Thoracic aorta (tissue), 2 donors: Measurements from ENCODE around the gene RNASE7. TPM values are rescaled to one million over a fixed set of nuclear protein-coding genes. Genes with fewer than 3 reads are reported as not detected.
A peak's percentile ranks its signal among the peaks of the same experiment; 100 is the strongest.

Experiments
- ATAC-seq: fragments of 150-250 bp; one replicate; pipeline ENCODE4 v1.8.0; 2017; ENCODE audit warnings: low read depth; ENCODE audit not compliant: insufficient number of reproducible peaks, low FRiP score
- DNase-seq: peaks from one replicate; pipeline ENCODE4 v3.0.0-alpha.2; 2020; ENCODE audit warnings: low spot score
- H3K27ac ChIP-seq, 2 donors: fragments of 200-600 bp; sonication (generic); 1 replicate in 1 of 2; 2 replicates in 1 of 2; pipeline ENCODE4 v1.5.1; 2016; ENCODE audit warnings: mild to moderate bottlenecking in 2 of 2, moderate library complexity in 2 of 2
- H3K27me3 ChIP-seq: fragments of 200-600 bp; sonication (generic); replicated peaks from 2 replicates; pipeline ENCODE4 v1.6.0; 2016; ENCODE audit warnings: mild to moderate bottlenecking; ENCODE audit not compliant: insufficient read depth
- H3K36me3 ChIP-seq: fragments of 200-600 bp; sonication (generic); one replicate; pipeline ENCODE4 v1.5.1; 2016
- H3K4me1 ChIP-seq, 2 donors: fragments of 200-600 bp; sonication (generic); 1 replicate in 1 of 2; 2 replicates in 1 of 2; pipeline versions ENCODE4 v1.5.1 to v1.6.0; 2016; ENCODE audit warnings: low read depth in 2 of 2, mild to moderate bottlenecking in 1 of 2; ENCODE audit not compliant: control insufficient read depth in 1 of 2
- H3K4me3 ChIP-seq: fragments of 200-600 bp; sonication (generic); 2 replicates; pipeline ENCODE4 v1.5.1; 2016; ENCODE audit warnings: mild to moderate bottlenecking
- H3K9me3 ChIP-seq: fragments of 200-600 bp; sonication (generic); 2 replicates; pipeline ENCODE4 v1.5.1; 2016
- CTCF ChIP-seq: fragments of 200-600 bp; sonication (generic); IDR thresholded peaks from one replicate; pipeline ENCODE4 v1.5.1; 2019; ENCODE audit warnings: antibody characterized with exemption
- total RNA-seq, 2 donors: library from RNA; depleted of rRNA; stranded (reverse); fragments of >200 nt; gene quantifications; one replicate each; pipeline versions ENCODE4 v1.1.0 to v1.2.3, GENCODE V29; 2016

RNASE7 gene
- total RNA-seq, 2 donors from 2014 or later, result 0.27 TPM; not detected in 1

GRCh38 chr14:21069388-21070082 is 27.4 kb downstream of the RNASE7 start:
- ATAC-seq (no peak), DNase-seq (no peak)
- Histone ChIP-seq H3K4me1 (peaks cover 9 to 27% of the 10 kb centered on the region in 2 donors), H3K9me3 (no peaks in the 10 kb centered on the region), H3K36me3 (peaks cover 8% of the 10 kb centered on the region), H3K4me3 (peak overlapping the region; percentile 84), H3K27me3 (no peaks in the 10 kb centered on the region), H3K27ac (peak overlapping the region; percentile 88 to 90)
- TF ChIP-seq CTCF, result no peak

DNA sequence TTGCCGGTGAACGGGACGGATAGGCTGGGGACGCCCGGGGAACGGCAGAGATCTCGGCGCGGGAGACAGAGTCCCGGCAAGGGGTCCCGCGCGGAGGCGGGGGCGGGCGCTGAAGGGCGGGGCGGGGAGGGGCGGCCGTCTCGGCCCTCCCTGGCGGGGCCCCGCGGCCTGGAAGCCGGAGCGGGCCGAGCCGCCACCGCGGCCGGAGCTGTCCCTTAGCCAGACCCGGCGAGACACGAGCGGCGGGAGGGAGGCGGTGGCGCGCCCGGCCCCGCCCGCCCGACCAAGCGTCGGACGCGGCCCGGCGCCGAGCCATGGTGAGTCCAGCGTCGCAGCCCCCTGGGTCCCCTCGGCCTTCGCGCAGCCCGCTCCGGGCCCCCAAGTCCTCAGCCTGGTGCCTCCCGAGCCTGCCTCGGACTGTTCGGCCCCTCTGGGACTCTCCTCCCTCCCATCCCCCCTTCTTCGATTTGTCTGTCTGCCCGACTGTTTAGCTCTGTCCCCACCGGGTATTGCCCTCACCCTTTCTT is 28.0 kb downstream of the RNASE7 start, which contains the start of gene ARHGEF40:
Gene ARHGEF40, plus strand, starts transcription at position 222 of the 527 bp plus-strand sequence. Its CDS starts 93 bp downstream, at position 315.
- Histone ChIP-seq H3K4me1 (peaks cover 9 to 27% of the 10 kb centered on the region in 2 donors), H3K9me3 (no peaks in the 10 kb centered on the region)

GRCh38 chr14:21070610-21071224 is 28.6 kb downstream of the RNASE7 start:
- TF ChIP-seq CTCF, result no peak

More for the DNA sequence above, 28.0 kb downstream of the RNASE7 start, which contains the start of gene ARHGEF40:
- Histone ChIP-seq H3K36me3 (peaks cover 12% of the 10 kb centered on the region), H3K27me3 (no peaks in the 10 kb centered on the region), H3K4me3 (peak within 1 kb of the TSS; percentile 84), H3K27ac (peak within 1 kb of the TSS; percentile 88 to 90)
- TF ChIP-seq CTCF, result no peak
- DNase-seq, result no peak
- ATAC-seq, result peak; percentile 59

GRCh38 chr14:21071225-21072030 is 29.3 kb downstream of the RNASE7 start:
- DNase-seq (peak; percentile 71), ATAC-seq (peak; percentile 41)
- no peak for TF ChIP-seq CTCF
- Histone ChIP-seq H3K4me1 (peaks cover 9 to 27% of the 10 kb centered on the region in 2 donors), H3K27me3 (no peaks in the 10 kb centered on the region), H3K36me3 (peaks cover 24% of the 10 kb centered on the region), H3K4me3 (peak overlapping the region; percentile 84), H3K27ac (peak overlapping the region; percentile 88 to 90), H3K9me3 (no peaks in the 10 kb centered on the region)

More at GRCh38 chr14:21070610-21071224, 28.6 kb downstream of the RNASE7 start:
- DNase-seq (no peak), ATAC-seq (no peak)
- peaks cover 18% of the 10 kb centered on the region for H3K36me3 ChIP-seq
- no peaks in the 10 kb centered on the region for H3K27me3 ChIP-seq
- peaks cover 9 to 27% of the 10 kb centered on the region in 2 donors for H3K4me1 ChIP-seq
- H3K9me3 ChIP-seq, result no peaks in the 10 kb centered on the region
- H3K4me3 ChIP-seq, result peak overlapping the region; percentile 84
- peak overlapping the region; percentile 88 to 90 for H3K27ac ChIP-seq
